Dendritic cell treated with granulocyte-macrophage colony-stimulating factor and Interleukin-4, amounts not matched to agents 40 ng/mL and 50 ng/mL, for 4 days (primary cell): ENCODE measurements around the gene TTC31.

Source experiments
- H3K27ac Mint-ChIP-seq: one replicate; pipeline ENCODE4 v1.8.0; 2022; ENCODE audit warnings: mild to moderate bottlenecking, mixed read lengths
- H3K27me3 Mint-ChIP-seq: one replicate; pipeline ENCODE4 v1.8.0; 2022; ENCODE audit warnings: mild to moderate bottlenecking, mixed read lengths
- H3K36me3 Mint-ChIP-seq: one replicate; pipeline ENCODE4 v1.8.0; 2022; ENCODE audit warnings: low read depth, mixed read lengths
- H3K4me1 Mint-ChIP-seq: one replicate; pipeline ENCODE4 v1.8.0; 2022; ENCODE audit warnings: low read depth, mixed read lengths
- H3K4me3 Mint-ChIP-seq: one replicate; pipeline ENCODE4 v1.8.0; 2022; ENCODE audit warnings: mild to moderate bottlenecking, moderate library complexity, mixed read lengths
- H3K9me3 Mint-ChIP-seq: one replicate; pipeline ENCODE4 v1.8.0; 2022; ENCODE audit warnings: mixed read lengths
- intact Hi-C: fragments of 100-400 bp; cut with micrococcal nuclease; formaldehyde crosslinking; loops from one replicate; pipeline ENCODE4 v1.15.0; 2022

Gene TTC31

GRCh38 chr2:74538881-74539339 is 56.0 kb downstream of the TTC31 start:
- Mint-ChIP-seq H3K36me3 (peaks cover 29% of the 10 kb centered on the region), H3K4me1 (peaks cover 9% of the 10 kb centered on the region), H3K4me3 (no peak overlapping the region), H3K27me3 (peaks cover 2% of the 10 kb centered on the region), H3K9me3 (no peaks in the 10 kb centered on the region), H3K27ac (no peak overlapping the region)
- intact Hi-C loops: no loop called here

- peaks cover 2% of the 10 kb centered on the region for H3K27me3 Mint-ChIP-seq
These were observed 57.4 kb downstream of the TTC31 start for GRCh38 chr2:74540291-74540690.

GRCh38 chr2:74542978-74543377 is 60.1 kb downstream of the TTC31 start:
- H3K9me3 Mint-ChIP-seq: no peaks in the 10 kb centered on the region
- no peak overlapping the region for H3K4me3 Mint-ChIP-seq
- H3K27ac Mint-ChIP-seq: no peak overlapping the region
- H3K27me3 Mint-ChIP-seq: peaks cover 2% of the 10 kb centered on the region
- peaks cover 9% of the 10 kb centered on the region for H3K4me1 Mint-ChIP-seq
- peaks cover 11% of the 10 kb centered on the region for H3K36me3 Mint-ChIP-seq
- intact Hi-C loops: no loop called here

More at GRCh38 chr2:74540291-74540690, 57.4 kb downstream of the TTC31 start:
- Mint-ChIP-seq H3K27ac (no peak overlapping the region), H3K4me3 (no peak overlapping the region), H3K9me3 (no peaks in the 10 kb centered on the region), H3K4me1 (peaks cover 9% of the 10 kb centered on the region), H3K36me3 (peaks cover 18% of the 10 kb centered on the region)
- intact Hi-C loops: no loop called here
